ENCODE results near the gene SLC2A5. TPM values are rescaled to one million over a fixed set of nuclear protein-coding genes. Genes with fewer than 3 reads are reported as not detected.
"Not testable (repeated sequence)": the region's sequence is repeated elsewhere in the genome, so short reads cannot be mapped to it uniquely, and the experiment has no call there.

Gene SLC2A5
- polyA plus RNA-seq, 1 donor from 2014 or later: 10.0 TPM

- Mint-ChIP-seq H3K36me3 (peaks cover 2% of the 10 kb centered on the region), H3K9me3 (no peaks in the 10 kb centered on the region), H3K4me3 (no peak overlapping the region), H3K4me1 (peaks cover 14 to 19% (median 17%) of the 10 kb centered on the region in 3 donors), H3K27ac (no peak overlapping the region), H3K27me3 (peaks cover 19% of the 10 kb centered on the region)
Observed at GRCh38 chr1:9004031-9004699, 65.3 kb downstream of the SLC2A5 start.

DNA sequence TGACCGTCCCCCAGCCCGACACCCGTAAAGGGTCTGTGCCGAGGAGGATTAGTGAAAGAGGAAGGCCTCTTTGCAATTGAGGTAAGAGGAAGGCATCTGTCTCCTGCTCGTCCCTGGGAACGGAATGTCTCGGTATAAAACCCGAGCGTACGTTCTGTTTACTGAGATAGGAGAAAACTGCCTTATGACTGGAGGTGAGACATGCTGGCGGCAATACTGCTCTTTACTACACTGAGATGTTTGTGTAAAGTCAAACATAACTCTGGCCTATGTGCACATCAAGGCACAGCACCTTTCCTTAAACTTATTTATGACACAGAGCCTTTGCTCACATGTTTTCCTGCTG lies 67.2 kb downstream of the SLC2A5 start:
- H3K9me3 Mint-ChIP-seq, H3K4me3 Mint-ChIP-seq, H3K27ac Mint-ChIP-seq, H3K4me1 Mint-ChIP-seq, H3K36me3 Mint-ChIP-seq: not testable (repeated sequence)
- peaks cover 10% of the 10 kb centered on the region for H3K27me3 Mint-ChIP-seq

DNA sequence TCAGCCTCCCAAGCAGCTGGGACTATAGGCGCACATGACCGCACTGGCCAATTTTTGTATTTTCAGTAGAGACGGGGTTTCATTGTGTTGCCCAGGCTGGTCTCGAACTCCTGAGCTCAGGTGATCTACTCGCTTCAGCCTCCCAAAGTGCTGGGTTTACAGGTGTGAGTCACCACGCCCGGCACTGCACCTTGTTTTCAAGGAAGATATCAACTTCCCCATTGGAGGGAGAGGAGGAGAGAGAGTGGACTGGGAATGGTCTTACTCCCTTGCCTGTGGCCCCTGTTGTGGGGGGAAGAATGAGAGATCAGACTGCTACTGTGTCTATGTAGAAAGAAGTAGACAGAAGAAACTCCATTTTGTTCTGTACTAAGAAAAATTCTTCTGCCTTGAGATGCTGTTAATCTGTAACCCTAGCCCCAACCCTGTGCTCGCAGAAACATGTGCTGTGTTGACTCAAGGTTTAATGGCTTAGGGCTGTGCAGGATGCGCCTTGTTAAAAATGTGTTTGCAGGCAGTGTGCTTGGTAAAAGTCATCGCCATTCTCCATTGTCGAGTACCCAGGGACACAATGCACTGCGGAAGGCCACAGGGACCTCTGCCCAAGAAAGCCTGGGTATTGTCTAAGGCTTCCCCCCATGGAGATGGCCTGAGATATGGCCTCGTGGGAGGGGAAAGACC lies 67.8 kb downstream of the SLC2A5 start:
- H3K4me3 Mint-ChIP-seq, H3K9me3 Mint-ChIP-seq, H3K27me3 Mint-ChIP-seq, H3K36me3 Mint-ChIP-seq, H3K27ac Mint-ChIP-seq, H3K4me1 Mint-ChIP-seq: not testable (repeated sequence)

- H3K9me3 Mint-ChIP-seq, H3K36me3 Mint-ChIP-seq, H3K27me3 Mint-ChIP-seq, H3K4me3 Mint-ChIP-seq, H3K27ac Mint-ChIP-seq, H3K4me1 Mint-ChIP-seq: not testable (repeated sequence)
Observed at GRCh38 chr1:8993962-8994675, 75.3 kb downstream of the SLC2A5 start.

- H3K4me1 Mint-ChIP-seq: peaks cover 0 to under 1% (median under 1%) of the 10 kb centered on the region in 3 donors
Observed at GRCh38 chr1:8992936-8993687, 76.3 kb downstream of the SLC2A5 start.

GRCh38 chr1:8989821-8990220 lies 79.6 kb downstream of the SLC2A5 start:
- Mint-ChIP-seq H3K4me1 (peaks cover 6 to 8% (median 7%) of the 10 kb centered on the region in 3 donors), H3K27me3 (peaks cover 11% of the 10 kb centered on the region), H3K36me3 (peaks cover 2% of the 10 kb centered on the region), H3K27ac (no peak overlapping the region), H3K4me3 (no peak overlapping the region), H3K9me3 (no peaks in the 10 kb centered on the region)

More at GRCh38 chr1:8992936-8993687, 76.3 kb downstream of the SLC2A5 start:
- Mint-ChIP-seq H3K27me3 (peaks cover 2% of the 10 kb centered on the region), H3K27ac (no peak overlapping the region), H3K9me3 (no peaks in the 10 kb centered on the region), H3K4me3 (no peak overlapping the region), H3K36me3 (peaks cover 2% of the 10 kb centered on the region)

DNA sequence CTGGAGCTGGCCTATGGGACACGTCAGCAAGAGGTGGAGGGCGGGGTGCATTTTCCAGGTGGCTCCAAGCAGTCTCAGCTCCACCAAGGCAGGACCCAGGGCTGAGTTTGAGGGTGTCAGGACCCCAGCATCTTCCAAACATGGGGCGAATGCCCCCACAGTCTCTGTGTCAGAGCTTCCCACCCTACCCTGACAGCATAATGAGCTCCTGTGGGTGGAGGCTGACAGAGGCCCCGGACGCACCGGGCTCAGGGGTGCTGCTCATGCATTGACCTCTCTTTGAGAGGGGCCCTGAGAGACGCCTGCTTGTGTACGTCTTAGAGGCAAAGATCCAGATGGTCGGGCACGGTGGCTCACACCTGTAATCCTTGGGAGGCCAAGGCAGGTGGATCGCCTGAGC lies 80.4 kb downstream of the SLC2A5 start:
- Mint-ChIP-seq H3K27me3 (peaks cover 11% of the 10 kb centered on the region), H3K27ac (no peak overlapping the region), H3K9me3 (no peaks in the 10 kb centered on the region), H3K36me3 (peaks cover 2% of the 10 kb centered on the region), H3K4me3 (no peak overlapping the region), H3K4me1 (peaks cover 6 to 8% (median 7%) of the 10 kb centered on the region in 3 donors)

- Mint-ChIP-seq H3K4me3 (no peak overlapping the region), H3K4me1 (peaks cover 6 to 8% (median 7%) of the 10 kb centered on the region in 3 donors), H3K27me3 (peaks cover 11% of the 10 kb centered on the region), H3K27ac (peak overlapping the region in 1 of 3 donors; percentile 73), H3K9me3 (no peaks in the 10 kb centered on the region), H3K36me3 (peaks cover 2% of the 10 kb centered on the region)
Observed at GRCh38 chr1:8988618-8988967, 80.8 kb downstream of the SLC2A5 start.

DNA sequence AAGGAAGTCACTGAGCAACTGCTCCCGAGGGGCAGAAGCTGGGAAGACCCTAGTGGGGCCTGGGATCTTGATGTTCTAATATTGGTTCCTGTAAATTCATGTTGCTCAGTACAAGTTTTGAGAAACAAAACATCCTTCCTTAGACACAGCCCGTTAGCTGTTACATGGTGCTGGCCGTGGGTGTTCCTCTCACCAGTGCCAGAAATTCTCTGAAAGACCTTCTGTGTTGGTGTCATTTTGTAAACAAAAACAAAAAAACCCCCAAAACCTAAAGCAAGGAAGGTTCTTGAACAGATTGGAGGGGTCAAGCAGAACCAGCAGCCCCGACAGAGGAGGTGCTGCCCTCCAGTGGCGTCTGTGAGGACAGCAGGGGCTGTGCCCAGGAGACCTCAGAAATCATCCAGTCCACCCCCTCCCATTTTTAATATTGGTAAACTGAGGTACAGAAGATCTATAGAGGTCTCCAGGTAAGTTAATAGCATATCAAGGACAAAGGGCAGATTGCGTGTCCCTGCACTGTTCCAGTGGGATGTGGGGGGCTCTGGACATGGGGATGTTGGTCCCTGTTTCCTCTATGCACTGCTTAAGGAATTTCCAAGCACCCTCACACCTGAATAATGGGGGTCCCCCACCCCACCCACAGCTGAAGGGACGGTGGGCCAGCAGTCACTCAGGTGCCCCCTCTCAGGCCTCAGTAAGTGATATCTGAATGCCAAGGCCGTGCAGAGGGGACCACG lies 81.4 kb downstream of the SLC2A5 start:
- H3K9me3 Mint-ChIP-seq: no peaks in the 10 kb centered on the region
- peaks cover 6 to 8% (median 7%) of the 10 kb centered on the region in 3 donors for H3K4me1 Mint-ChIP-seq
- H3K27ac Mint-ChIP-seq: peak overlapping the region in 1 of 3 donors; percentile 73
- peaks cover 11% of the 10 kb centered on the region for H3K27me3 Mint-ChIP-seq
- H3K4me3 Mint-ChIP-seq: peak overlapping the region in 1 of 4 donors; percentile 22
- H3K36me3 Mint-ChIP-seq: peaks cover 2% of the 10 kb centered on the region

DNA sequence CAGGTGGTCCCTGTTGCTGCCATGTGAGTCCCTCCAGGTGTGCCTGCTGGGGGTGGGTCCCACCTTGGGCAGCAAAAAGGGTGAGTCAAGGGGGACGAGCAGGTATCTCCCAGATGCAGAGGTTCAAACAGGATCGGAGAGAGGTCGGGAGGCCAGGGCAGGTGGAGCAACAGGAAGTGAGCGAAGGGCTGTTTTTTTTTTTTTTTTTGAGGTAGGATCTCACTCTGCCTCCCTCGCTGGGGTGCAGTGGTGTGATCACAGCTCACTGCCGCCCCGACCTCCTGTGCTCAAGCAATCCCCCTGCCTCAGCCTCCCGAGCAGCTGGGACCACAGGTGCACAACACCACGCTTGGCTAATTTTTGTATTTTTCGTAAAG lies 82.6 kb downstream of the SLC2A5 start:
- Mint-ChIP-seq H3K4me1 (peaks cover 6 to 8% (median 8%) of the 10 kb centered on the region in 3 donors), H3K4me3 (peak overlapping the region in 1 of 4 donors; percentile 71), H3K27ac (peak overlapping the region in 1 of 3 donors; percentile 87), H3K36me3 (no peaks in the 10 kb centered on the region), H3K9me3 (no peaks in the 10 kb centered on the region), H3K27me3 (peaks cover 17% of the 10 kb centered on the region)

DNA sequence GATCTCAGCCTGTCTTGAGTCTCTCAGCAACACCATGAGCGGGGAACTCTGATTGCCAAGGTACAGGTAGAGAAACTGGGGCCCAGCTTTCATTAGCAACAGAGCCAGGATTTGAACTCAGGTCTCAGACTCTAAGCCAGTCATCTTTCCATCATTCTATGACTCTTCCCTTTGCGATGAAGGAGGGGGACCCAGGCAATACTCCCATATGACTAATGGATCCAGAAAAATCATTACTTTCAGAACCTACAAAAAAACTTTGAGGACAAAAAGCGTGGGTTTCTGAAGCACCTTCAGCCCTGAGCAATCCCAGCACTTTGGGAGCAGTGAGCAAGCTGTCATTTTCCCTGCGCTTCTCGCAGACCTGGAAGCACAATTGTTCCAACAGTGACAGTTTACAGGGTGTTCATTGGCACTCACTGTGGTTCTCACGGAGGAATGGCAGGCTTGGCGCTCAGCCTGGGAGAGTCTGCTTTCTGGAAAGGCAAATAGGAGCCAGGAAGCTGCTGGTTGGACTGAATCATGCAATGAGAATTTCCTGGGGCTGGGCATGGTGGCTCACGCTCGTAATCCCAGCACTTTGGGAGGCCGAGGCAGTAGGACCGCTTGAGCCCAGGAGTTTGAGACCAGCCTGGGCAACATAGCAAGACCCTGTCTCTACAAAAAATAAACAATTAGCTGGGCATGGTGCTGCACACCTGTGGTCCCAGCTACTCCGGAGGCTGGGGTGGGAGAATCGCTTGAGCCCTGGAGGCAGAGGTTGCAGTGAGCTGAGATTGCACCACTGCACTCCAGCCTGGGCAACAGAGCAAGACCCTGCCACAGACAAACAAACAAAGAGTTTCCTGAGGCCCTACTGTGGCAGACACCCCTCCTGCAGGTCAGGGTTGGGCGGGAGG lies 83.3 kb downstream of the SLC2A5 start:
- peak overlapping the region in 1 of 3 donors; percentile 87 for H3K27ac Mint-ChIP-seq
- H3K9me3 Mint-ChIP-seq: no peaks in the 10 kb centered on the region
- peak overlapping the region in 1 of 4 donors; percentile 71 for H3K4me3 Mint-ChIP-seq
- peaks cover 22% of the 10 kb centered on the region for H3K27me3 Mint-ChIP-seq
- H3K4me1 Mint-ChIP-seq: peaks cover 6 to 10% (median 8%) of the 10 kb centered on the region in 3 donors
- H3K36me3 Mint-ChIP-seq: no peaks in the 10 kb centered on the region

Data from IgD-negative memory B cell (primary cell).